HCT116 (cell line): ENCODE results near the gene UGGT2. TPM values are rescaled to one million over a fixed set of nuclear protein-coding genes. Genes with fewer than 3 reads are reported as not detected.

ENCODE experiments used
- ATAC-seq: fragments of 200-7000 bp; cut with Tn5 transposase; 2 replicates; pipeline ENCODE4 v1.9.1; 2020; ENCODE audit warnings: mild to moderate bottlenecking, moderate library complexity
- BruUV-seq: library from RNA; stranded (reverse); fragments of 400-500 nt; replicated peaks from 2 replicates; lab custom pipeline; 2021; lab: Mats Ljungman, UMichigan
- CTCF ChIA-PET: fragments of 300-600 bp; sonication (Branson Sonifier 250); formaldehyde crosslinking; loops from one replicate; lab custom pipeline; 2021; ENCODE audit warnings: antibody characterized with exemption; lab: Charles Lee
- POLR2A ChIA-PET: fragments of 300-600, 350-600 bp; sonication (Branson Sonifier 250); formaldehyde crosslinking; loops from one replicate; lab custom pipeline; 2021; ENCODE audit warnings: antibody characterized with exemption; lab: Charles Lee
- RAD21 ChIA-PET, 2 experiments: fragments of 300-600 bp; sonication (Branson Sonifier 250); formaldehyde crosslinking; loops; one replicate each; lab custom pipeline; 2023; ENCODE audit warnings: low total read pairs in 2 of 2; ENCODE audit not compliant: uncharacterized antibody in 2 of 2, unreplicated experiment in 2 of 2, low non-redundant PET in 1 of 2; lab: Charles Lee
- DNase-seq: peaks from one replicate; pipeline ENCODE4 v3.0.0-alpha.2; 2010; ENCODE audit warnings: low read depth, low spot score
- H2AFZ ChIP-seq: fragments of 200-600 bp; shearing (Covaris generic), sonication (generic); 2 replicates; pipeline ENCODE4 v1.6.1; 2017; ENCODE audit warnings: low read depth, mixed run types, mixed read lengths, antibody characterized with exemption, low read length; ENCODE audit not compliant: poor library complexity, severe bottlenecking
- H3K27ac ChIP-seq: 2 replicates; pipeline ENCODE4 v1.5.1; 2012; ENCODE audit warnings: low read depth, low read length
- H3K27me3 ChIP-seq: fragments of 200-600 bp; sonication (generic); 2 replicates; pipeline ENCODE4 v1.6.1; 2016; ENCODE audit warnings: mixed run types, low read length, mixed read lengths; ENCODE audit not compliant: insufficient read depth
- H3K36me3 ChIP-seq, 2 experiments: fragments of 200-500 bp in 1 of 2; fragments of 200-600 bp in 1 of 2; sonication (Bioruptor generic) in 1 of 2; sonication (generic) in 1 of 2; 2 replicates each; pipeline versions ENCODE4 v1.5.1 to v1.6.1; 2014 to 2016; ENCODE audit warnings: low read length in 2 of 2, inconsistent platforms in 1 of 2, mixed read lengths in 1 of 2, mixed run types in 1 of 2; ENCODE audit not compliant: insufficient read depth in 2 of 2, control insufficient read depth in 1 of 2
- H3K4me1 ChIP-seq, 2 experiments: fragments of 200-600 bp in 1 of 2; sonication (generic) in 1 of 2; 2 replicates each; pipeline versions ENCODE4 v1.5.1 to v1.6.1; 2012 to 2017; ENCODE audit warnings: low read length in 2 of 2, inconsistent platforms in 1 of 2, mild to moderate bottlenecking in 1 of 2, mixed read lengths in 1 of 2, mixed run types in 1 of 2, moderate library complexity in 1 of 2; ENCODE audit not compliant: insufficient read depth in 2 of 2, control insufficient read depth in 1 of 2
- H3K4me2 ChIP-seq: fragments of 200-600 bp; sonication (generic); 2 replicates; pipeline ENCODE4 v1.6.1; 2017; ENCODE audit warnings: mixed run types, low read length, mixed read lengths
- H3K4me3 ChIP-seq, 2 experiments: fragments of 200-600 bp in 1 of 2; sonication (generic) in 1 of 2; replicated peaks in 1 of 2; 2 replicates each; pipeline ENCODE4 v1.5.1; 2011 to 2016; ENCODE audit warnings: low read length in 2 of 2, control low read depth in 1 of 2, low read depth in 1 of 2, mild to moderate bottlenecking in 1 of 2, mixed read lengths in 1 of 2, mixed run types in 1 of 2
- H3K79me2 ChIP-seq: fragments of 200-600 bp; sonication (generic); 2 replicates; pipeline ENCODE4 v1.6.1; 2017; ENCODE audit warnings: mild to moderate bottlenecking, mixed run types, low read length, moderate library complexity, mixed read lengths; ENCODE audit not compliant: insufficient read depth
- H3K9ac ChIP-seq: fragments of 200-600 bp; sonication (generic); 2 replicates; pipeline ENCODE4 v1.6.1; 2016; ENCODE audit warnings: low read length, mixed read lengths
- H3K9me2 ChIP-seq: fragments of 200-600 bp; sonication (generic), shearing (Covaris generic); 2 replicates; pipeline ENCODE4 v1.6.1; 2017; ENCODE audit warnings: mixed run types, mild to moderate bottlenecking, moderate library complexity; ENCODE audit not compliant: insufficient read depth
- H3K9me3 ChIP-seq, 2 experiments: fragments of 200-500 bp in 1 of 2; fragments of 200-600 bp in 1 of 2; sonication (Bioruptor generic) in 1 of 2; sonication (generic) in 1 of 2; 2 replicates each; pipeline ENCODE4 v1.6.1; 2014 to 2017; ENCODE audit warnings: low read length in 2 of 2, mixed read lengths in 2 of 2, inconsistent platforms in 1 of 2, low read depth in 1 of 2, mild to moderate bottlenecking in 1 of 2, mixed run types in 1 of 2, moderate library complexity in 1 of 2; ENCODE audit not compliant: control insufficient read depth in 1 of 2, insufficient read depth in 1 of 2
- H4K20me1 ChIP-seq: fragments of 200-600 bp; sonication (generic), shearing (Covaris generic); 2 replicates; pipeline ENCODE4 v1.6.1; 2017; ENCODE audit warnings: mixed run types, mild to moderate bottlenecking, moderate library complexity; ENCODE audit not compliant: insufficient read depth
- CBX3 ChIP-seq: IDR thresholded peaks from 2 replicates; pipeline ENCODE4 v1.6.1; 2012; ENCODE audit warnings: low read depth
- EGR1 ChIP-seq: IDR thresholded peaks from 2 replicates; pipeline ENCODE4 v1.6.1; 2012; ENCODE audit warnings: low read depth
- ELF1 ChIP-seq: IDR thresholded peaks from 2 replicates; pipeline ENCODE4 v1.6.1; 2012; ENCODE audit warnings: low read depth, borderline replicate concordance
- EZH2phosphoT487 ChIP-seq: fragments of 200-600 bp; IDR thresholded peaks from 2 replicates; pipeline ENCODE4 v1.6.1; 2018; ENCODE audit warnings: antibody characterized with exemption, borderline replicate concordance
- JUND ChIP-seq: IDR thresholded peaks from 2 replicates; pipeline ENCODE4 v1.6.1; 2012
- POLR2AphosphoS5 ChIP-seq: IDR thresholded peaks from 2 replicates; pipeline ENCODE4 v1.6.1; 2011; ENCODE audit warnings: mild to moderate bottlenecking, low read depth, low read length, moderate library complexity
- RAD21 ChIP-seq: IDR thresholded peaks from 2 replicates; pipeline ENCODE4 v1.6.1; 2012; ENCODE audit warnings: low read depth, mild to moderate bottlenecking
- SRF ChIP-seq: IDR thresholded peaks from 2 replicates; pipeline ENCODE4 v1.6.1; 2012; ENCODE audit warnings: low read depth
- TCF7L2 ChIP-seq: IDR thresholded peaks from 2 replicates; pipeline ENCODE4 v1.7.0; 2011; ENCODE audit warnings: borderline replicate concordance, inconsistent platforms; ENCODE audit not compliant: insufficient read depth, insufficient read length; ENCODE audit errors: extremely low read depth
- YY1 ChIP-seq: IDR thresholded peaks from 2 replicates; pipeline ENCODE4 v1.6.1; 2011; ENCODE audit warnings: low read length, low read depth, moderate library complexity, mild to moderate bottlenecking; ENCODE audit not compliant: insufficient replicate concordance; ENCODE audit errors: extremely low read depth
- ZFX ChIP-seq: fragments of 450-650 bp; IDR thresholded peaks from 2 replicates; pipeline ENCODE4 v1.6.1; 2017
- ZNF274 ChIP-seq: fragments of 200-500 bp; sonication (Bioruptor generic); IDR thresholded peaks from 2 replicates; pipeline ENCODE4 v1.6.1; 2014; ENCODE audit warnings: mild to moderate bottlenecking, low read depth, low read length, inconsistent platforms
- intact Hi-C: fragments of 100-400 bp; cut with micrococcal nuclease; formaldehyde crosslinking; loops from 2 replicates; pipeline ENCODE4 v1.10.0; 2022
- total RNA-seq: library from RNA; stranded (reverse); gene quantifications from one replicate; pipeline ENCODE4 v1.2.1, GENCODE V29; 2021; ENCODE audit not compliant: unreplicated experiment
- TF ChIP-seq, protein P1 (sequence below): IDR thresholded peaks from 2 replicates; pipeline ENCODE4 v1.6.1; 2012
- TF ChIP-seq, protein P2 (sequence below): IDR thresholded peaks from 2 replicates; pipeline ENCODE4 v1.6.1; 2012
- TF ChIP-seq, protein P3 (sequence below), 3 experiments: fragments of 200-600 bp in 1 of 3; sonication (generic) in 1 of 3; IDR thresholded peaks in 2 of 3; conservative IDR thresholded peaks in 1 of 3; 2 replicates each; pipeline ENCODE4 v1.5.1; 2012 to 2017; ENCODE audit warnings: low read depth in 2 of 3, low read length in 2 of 3, antibody characterized with exemption in 1 of 3, borderline replicate concordance in 1 of 3, control low read depth in 1 of 3, mild to moderate bottlenecking in 1 of 3, mixed read lengths in 1 of 3, mixed run types in 1 of 3, moderate library complexity in 1 of 3; ENCODE audit not compliant: insufficient read depth in 1 of 3

UGGT2 gene
- total RNA-seq, 1 experiment from 2014 or later: 27.1 TPM

DNA sequence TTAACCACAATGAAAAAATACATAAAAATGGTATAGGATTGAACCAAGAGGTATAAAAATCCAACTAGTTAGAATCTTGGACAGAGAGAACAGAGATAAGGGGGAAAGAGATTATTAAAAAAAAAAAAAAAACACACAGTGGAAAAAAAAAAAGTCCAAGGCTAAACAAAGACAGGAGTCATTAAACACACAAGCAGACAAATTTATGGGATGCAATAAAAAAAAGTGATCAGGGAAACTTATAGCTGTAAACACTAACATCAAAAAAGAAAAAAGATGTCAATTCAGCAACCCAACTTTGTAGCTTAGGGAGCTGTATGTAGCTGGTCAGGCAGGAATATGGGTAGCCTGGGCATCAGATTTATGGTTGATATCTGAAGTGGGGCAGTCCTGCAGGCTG is 247.3 kb downstream of the UGGT2 start:
- intact Hi-C loops: no loop called here
- CTCF ChIA-PET: no interaction called here

More for the DNA sequence above, 247.3 kb downstream of the UGGT2 start:
- peaks cover 0 to 5% of the 10 kb centered on the region in 2 experiments; a peak in 2 of 4 replicates for H3K9me3 ChIP-seq
- RAD21 ChIA-PET: no interaction called here
- H3K27ac ChIP-seq: no peak overlapping the region
- BruUV-seq: no TSS peak
- no peaks in the 10 kb centered on the region for H3K27me3 ChIP-seq
- no peaks in the 10 kb centered on the region for H3K36me3 ChIP-seq
- no peak for ATAC-seq
- H3K4me2 ChIP-seq: no peak overlapping the region
- TF ChIP-seq JUND: no peak
- no peak for TF ChIP-seq SRF
- TF ChIP-seq ELF1: no peak
- TF ChIP-seq, protein P1, sequence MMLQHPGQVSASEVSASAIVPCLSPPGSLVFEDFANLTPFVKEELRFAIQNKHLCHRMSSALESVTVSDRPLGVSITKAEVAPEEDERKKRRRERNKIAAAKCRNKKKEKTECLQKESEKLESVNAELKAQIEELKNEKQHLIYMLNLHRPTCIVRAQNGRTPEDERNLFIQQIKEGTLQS: no peak
- TF ChIP-seq POLR2AphosphoS5: no peak
- TF ChIP-seq EGR1: no peak
- no peak for TF ChIP-seq RAD21
- no peak for TF ChIP-seq CBX3
- no peak for TF ChIP-seq ZNF274
- no peak for TF ChIP-seq TCF7L2
- TF ChIP-seq, protein P2, sequence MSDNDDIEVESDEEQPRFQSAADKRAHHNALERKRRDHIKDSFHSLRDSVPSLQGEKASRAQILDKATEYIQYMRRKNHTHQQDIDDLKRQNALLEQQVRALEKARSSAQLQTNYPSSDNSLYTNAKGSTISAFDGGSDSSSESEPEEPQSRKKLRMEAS: no peak
- TF ChIP-seq YY1: no peak
- TF ChIP-seq, protein P3, sequence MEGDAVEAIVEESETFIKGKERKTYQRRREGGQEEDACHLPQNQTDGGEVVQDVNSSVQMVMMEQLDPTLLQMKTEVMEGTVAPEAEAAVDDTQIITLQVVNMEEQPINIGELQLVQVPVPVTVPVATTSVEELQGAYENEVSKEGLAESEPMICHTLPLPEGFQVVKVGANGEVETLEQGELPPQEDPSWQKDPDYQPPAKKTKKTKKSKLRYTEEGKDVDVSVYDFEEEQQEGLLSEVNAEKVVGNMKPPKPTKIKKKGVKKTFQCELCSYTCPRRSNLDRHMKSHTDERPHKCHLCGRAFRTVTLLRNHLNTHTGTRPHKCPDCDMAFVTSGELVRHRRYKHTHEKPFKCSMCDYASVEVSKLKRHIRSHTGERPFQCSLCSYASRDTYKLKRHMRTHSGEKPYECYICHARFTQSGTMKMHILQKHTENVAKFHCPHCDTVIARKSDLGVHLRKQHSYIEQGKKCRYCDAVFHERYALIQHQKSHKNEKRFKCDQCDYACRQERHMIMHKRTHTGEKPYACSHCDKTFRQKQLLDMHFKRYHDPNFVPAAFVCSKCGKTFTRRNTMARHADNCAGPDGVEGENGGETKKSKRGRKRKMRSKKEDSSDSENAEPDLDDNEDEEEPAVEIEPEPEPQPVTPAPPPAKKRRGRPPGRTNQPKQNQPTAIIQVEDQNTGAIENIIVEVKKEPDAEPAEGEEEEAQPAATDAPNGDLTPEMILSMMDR (IDR thresholded peaks at IDR 0.05 in 2 of 3, conservative IDR thresholded peaks at IDR 0.05 in 1 of 3; ENCODE audit: borderline replicate concordance in 1 of 3, insufficient read depth in 1 of 3, low read depth in 2 of 3, low read length in 2 of 3): no peak
- no peak for TF ChIP-seq ZFX
- no peak for TF ChIP-seq EZH2phosphoT487
- H3K4me1 ChIP-seq: no peaks in the 10 kb centered on the region
- H3K9ac ChIP-seq: no peak overlapping the region
- no peak overlapping the region for H2AFZ ChIP-seq
- H3K79me2 ChIP-seq: no peaks in the 10 kb centered on the region
- no peaks in the 10 kb centered on the region for H3K9me2 ChIP-seq
- POLR2A ChIA-PET: no interaction called here
- H4K20me1 ChIP-seq: no peaks in the 10 kb centered on the region
- no peak overlapping the region for H3K4me3 ChIP-seq
- no peak for DNase-seq
